HepG2 (cell line): ENCODE results near the gene CD3D. TPM values are rescaled to one million over a fixed set of nuclear protein-coding genes. Genes with fewer than 3 reads are reported as not detected.
A peak's percentile ranks its signal among the peaks of the same experiment; 100 is the strongest.

Source experiments
- ATAC-seq: fragments of 200-7000 bp; cut with Tn5 transposase; 3 replicates; pipeline ENCODE4 v1.9.1; 2020; ENCODE audit warnings: mild to moderate bottlenecking, moderate library complexity
- BruUV-seq: library from RNA; stranded (reverse); fragments of 400-500 nt; replicated peaks from 2 replicates; lab custom pipeline; 2021; lab: Mats Ljungman, UMichigan
- CTCF ChIA-PET: fragments of 300-600 bp; formaldehyde crosslinking; extraction: SDS; loops from one replicate; lab custom pipeline; 2021; ENCODE audit warnings: low total read pairs, inconsistent platforms, low intra/inter-chr PET ratio; lab: Yijun Ruan, JAX
- POLR2A ChIA-PET: fragments of 350-600 bp; sonication (Branson Sonifier 250); formaldehyde crosslinking; loops from one replicate; lab custom pipeline; 2020; ENCODE audit warnings: antibody characterized with exemption, inconsistent platforms; lab: Yijun Ruan, JAX
- DNase-seq: peaks from one replicate; pipeline ENCODE4 v3.0.0-alpha.2; 2015; ENCODE audit warnings: low spot score
- FAIRE-seq: peaks from 3 replicates; lab custom pipeline; 2011; peaks lifted over from hg19 to GRCh38; lab: Jason Lieb, UNC
- H2AFZ ChIP-seq: one replicate; pipeline ENCODE4 v1.6.1; 2011; ENCODE audit warnings: low read length, inconsistent platforms
- H3K27ac ChIP-seq: fragments of 300-600 bp; 3 replicates; pipeline ENCODE4 v1.8.0; 2011; ENCODE audit warnings: mixed run types, mild to moderate bottlenecking, mixed read lengths, low read length, inconsistent platforms; ENCODE audit not compliant: insufficient read depth; ENCODE audit errors: extremely low read length
- H3K27me3 ChIP-seq, 2 experiments: fragments of 200-600 bp in 1 of 2; 2 replicates in 1 of 2; 3 replicates in 1 of 2; pipeline versions ENCODE4 v1.6.0 to v1.8.0; 2011; ENCODE audit warnings: low read length in 2 of 2, mild to moderate bottlenecking in 2 of 2, moderate library complexity in 2 of 2, inconsistent platforms in 1 of 2; ENCODE audit not compliant: insufficient read depth in 2 of 2, control insufficient read depth in 1 of 2
- H3K36me3 ChIP-seq, 2 experiments: fragments of 200-600 bp in 1 of 2; replicated peaks in 1 of 2; 2 replicates in 1 of 2; 3 replicates in 1 of 2; pipeline versions ENCODE4 v1.5.1 to v1.8.0; 2011; ENCODE audit warnings: low read length in 2 of 2, inconsistent platforms in 1 of 2; ENCODE audit not compliant: insufficient read depth in 2 of 2, control insufficient read depth in 1 of 2
- H3K4me1 ChIP-seq: 2 replicates; pipeline ENCODE4 v1.5.1; 2012; ENCODE audit warnings: low read length, inconsistent platforms; ENCODE audit not compliant: insufficient read depth
- H3K4me2 ChIP-seq: 2 replicates; pipeline ENCODE4 v1.6.0; 2011; ENCODE audit warnings: low read depth, low read length, inconsistent platforms
- H3K4me3 ChIP-seq, 3 experiments: fragments of 200-600 bp in 1 of 3; sonication (generic), shearing (Covaris generic) in 1 of 3; replicated peaks in 1 of 3; 2 replicates each; pipeline ENCODE4 v1.5.1; 2011 to 2016; ENCODE audit warnings: low read length in 3 of 3, inconsistent platforms in 2 of 3, low read depth in 2 of 3, mild to moderate bottlenecking in 2 of 3, control low read depth in 1 of 3, mixed read lengths in 1 of 3; ENCODE audit not compliant: insufficient read depth in 1 of 3
- H3K79me2 ChIP-seq: one replicate; pipeline ENCODE4 v1.6.1; 2011; ENCODE audit warnings: low read length, inconsistent platforms; ENCODE audit not compliant: insufficient read depth
- H3K9ac ChIP-seq: 2 replicates; pipeline ENCODE4 v1.6.0; 2011; ENCODE audit warnings: mild to moderate bottlenecking, low read depth, low read length, inconsistent platforms; ENCODE audit not compliant: insufficient read depth
- H3K9me3 ChIP-seq: 2 replicates; pipeline ENCODE4 v1.5.1; 2012; ENCODE audit warnings: mild to moderate bottlenecking, low read length
- H4K20me1 ChIP-seq: 2 replicates; pipeline ENCODE4 v1.6.0; 2011; ENCODE audit warnings: inconsistent platforms, mild to moderate bottlenecking, low read length, moderate library complexity; ENCODE audit not compliant: insufficient read depth
- AGO2 ChIP-seq: fragments of 200-400 bp; formaldehyde crosslinking; optimal IDR thresholded peaks from 2 replicates; pipeline ENCODE3; 2017; ENCODE audit warnings: mild to moderate bottlenecking, low read depth, low read length, moderate library complexity
- CREM ChIP-seq, 2 experiments: sonication (generic) in 1 of 2; formaldehyde crosslinking in 1 of 2; IDR thresholded peaks; 2 replicates each; pipeline versions ENCODE4 v1.4.0 to v1.6.1; 2016 to 2020; ENCODE audit warnings: antibody characterized with exemption in 1 of 2, mild to moderate bottlenecking in 1 of 2, missing genetic modification reagents in 1 of 2
- FOXA3 ChIP-seq: IDR thresholded peaks from 2 replicates; pipeline ENCODE4 v1.6.1; 2016; ENCODE audit warnings: missing genetic modification reagents, missing compliant biosample characterization
- FOXP4 ChIP-seq: sonication (generic); formaldehyde crosslinking; IDR thresholded peaks from 2 replicates; pipeline ENCODE4 v1.4.0; 2020; ENCODE audit warnings: missing genetic modification reagents
- HNRNPH1 ChIP-seq: fragments of 200-400 bp; formaldehyde crosslinking; optimal IDR thresholded peaks from 2 replicates; pipeline ENCODE3; 2017; ENCODE audit warnings: mild to moderate bottlenecking, low read depth, low read length
- KAT7 ChIP-seq: IDR thresholded peaks from 2 replicates; pipeline ENCODE4 v1.6.1; 2018; ENCODE audit warnings: borderline replicate concordance, missing compliant biosample characterization
- NR2F2 ChIP-seq: IDR thresholded peaks from 2 replicates; pipeline ENCODE4 v1.6.1; 2012; ENCODE audit warnings: low read depth, inconsistent platforms, borderline replicate concordance
- PITX1 ChIP-seq: sonication (generic); formaldehyde crosslinking; IDR thresholded peaks from 2 replicates; pipeline ENCODE4 v1.5.1; 2020; ENCODE audit warnings: mild to moderate bottlenecking, missing genetic modification reagents
- SYNCRIP ChIP-seq: fragments of 200-400 bp; formaldehyde crosslinking; IDR thresholded peaks from 2 replicates; pipeline ENCODE4 v1.6.1; 2018; ENCODE audit warnings: mild to moderate bottlenecking, low read depth, low read length; ENCODE audit not compliant: insufficient read depth
- TRAFD1 ChIP-seq: sonication (generic); formaldehyde crosslinking; IDR thresholded peaks from 2 replicates; pipeline ENCODE4 v1.5.1; 2020; ENCODE audit warnings: missing genetic modification reagents, mild to moderate bottlenecking, borderline replicate concordance
- ZNF652 ChIP-seq: IDR thresholded peaks from 2 replicates; pipeline ENCODE4 v1.6.1; 2016; ENCODE audit warnings: low read depth, borderline replicate concordance
- ZNF788 ChIP-seq: sonication (generic); formaldehyde crosslinking; IDR thresholded peaks from 2 replicates; pipeline ENCODE4 v1.5.0; 2020; ENCODE audit warnings: mild to moderate bottlenecking, missing genetic modification reagents, borderline replicate concordance
- WGBS: methylation state at CpG from one replicate; pipeline ENCODE4 v1.1.6; 2017; ENCODE audit warnings: low lambda C conversion rate; 5-methylcytosine and 5-hydroxymethylcytosine counted together
- in situ Hi-C: cut with HindIII; loops from 2 replicates; pipeline ENCODE4 v1.10.0; 2017; ENCODE audit warnings: low pct_unique_long_range_greater_than_20kb; ENCODE audit not compliant: extremely low pct_ligation_motif_present
- intact Hi-C: fragments of 100-400 bp; cut with micrococcal nuclease; formaldehyde crosslinking; loops from one replicate; pipeline ENCODE4 v1.10.0; 2022; ENCODE audit not compliant: unreplicated experiment
- polyA plus RNA-seq, 8 experiments: library from polyadenylated mRNA; depleted of rRNA in 3 of 8; stranded (reverse) in 7 of 8; unstranded in 1 of 8; fragments of >200 nt; fragmentation: Illumina TruSeq in 4 of 8; extraction: Trizol in 4 of 8; gene quantifications; 2 replicates each; pipeline versions ENCODE4 v1.2.1 to v1.2.3, GENCODE V29; 2011 to 2016; ENCODE audit warnings: low read depth in 4 of 8, missing spikeins in 1 of 8, mixed read lengths in 1 of 8; ENCODE audit not compliant: insufficient read depth in 1 of 8
- total RNA-seq, 5 experiments: library from RNA; depleted of rRNA; stranded (reverse); fragments of >200 nt; fragmentation: Illumina TruSeq; extraction: Trizol; gene quantifications; 2 replicates each; pipeline ENCODE4 v1.2.3, GENCODE V29; 2016; ENCODE audit warnings: low read depth in 1 of 5
- TF ChIP-seq, protein P1 (sequence below): sonication (generic); formaldehyde crosslinking; IDR thresholded peaks from 2 replicates; pipeline ENCODE4 v1.5.0; 2020; ENCODE audit warnings: missing genetic modification reagents, mild to moderate bottlenecking, borderline replicate concordance
- TF ChIP-seq, protein P2 (sequence below), 2 experiments: sonication (generic) in 1 of 2; formaldehyde crosslinking in 1 of 2; IDR thresholded peaks; 2 replicates each; pipeline versions ENCODE4 v1.4.0 to v1.6.1; 2016 to 2020; ENCODE audit warnings: borderline replicate concordance in 1 of 2, low read depth in 1 of 2, mild to moderate bottlenecking in 1 of 2, missing genetic modification reagents in 1 of 2

Gene CD3D
- total and polyA plus RNA-seq, 2 of the 13 experiments (the other 11 are each of a cell fraction or from before 2014, with no cell fraction given) = 0.66 to 6.6 TPM

DNA sequence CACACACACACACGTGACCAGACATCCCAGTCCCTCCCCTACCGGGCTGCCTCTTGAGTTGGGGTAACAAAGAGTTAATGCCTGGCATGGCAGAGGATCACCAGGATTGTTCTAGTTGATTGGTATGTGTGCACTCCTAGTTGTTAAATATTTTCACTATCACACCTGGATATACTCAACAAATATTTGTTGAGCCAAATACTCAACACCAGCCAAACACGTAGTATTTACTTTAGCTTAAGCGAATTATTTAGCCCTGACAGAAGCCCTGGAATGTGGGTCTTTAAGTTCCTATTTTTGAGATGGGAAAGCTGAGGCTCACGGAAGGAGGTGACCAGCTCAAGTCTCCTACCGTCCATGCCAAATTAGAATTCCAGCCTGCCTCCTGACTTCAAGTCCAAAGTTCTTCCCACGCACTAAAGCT, 27.5 kb downstream of the CD3D start:
- FAIRE-seq = peak; percentile 42
- H3K79me2 ChIP-seq = no peaks in the 10 kb centered on the region
- WGBS = 2% methylated on average over 7 of the region's 7 CpGs
- no TSS peak for BruUV-seq
- peak; percentile 50 for ATAC-seq
- H3K4me3 ChIP-seq = no peak overlapping the region; a peak in 1 of 6 replicates
- intact Hi-C loops = no loop called here
- H3K4me2 ChIP-seq = peak overlapping the region; percentile 37; the same call in 1 of the 2 replicates
- H3K9me3 ChIP-seq = no peaks in the 10 kb centered on the region
- H2AFZ ChIP-seq = no peak overlapping the region
- H3K27ac ChIP-seq = no peak overlapping the region
- POLR2A ChIA-PET = no interaction called here
- peak; percentile 45 for DNase-seq
- peaks cover 7 to 68% of the 10 kb centered on the region in 2 experiments; a peak in 4 of 5 replicates for H3K27me3 ChIP-seq
- H3K4me1 ChIP-seq = peaks cover 29% of the 10 kb centered on the region
- no peaks in the 10 kb centered on the region; the same call in 1 of the 2 replicates for H4K20me1 ChIP-seq
- in situ Hi-C loops = loop anchor here (5.0 kb wide), 1 partner anchor 37 kb away; no protein-coding TSS in a partner anchor
- CTCF ChIA-PET = no interaction called here
- no peak overlapping the region for H3K9ac ChIP-seq
- no peaks in the 10 kb centered on the region for H3K36me3 ChIP-seq
- TF ChIP-seq PITX1 (peak; percentile 96), ZNF788 (no peak), HNRNPH1 (no peak), KAT7 (CRISPR knock-in tag) (no peak), NR2F2 (0 out of 2 replicates have a peak, but pooled peaks have one; percentile 49), CREM (IDR thresholded peaks at IDR 0.05) (peak; percentile 23; the same call in 1 of the 2 replicates), CREM (CRISPR knock-in tag; IDR thresholded peaks at IDR 0.05) (no peak), AGO2 (no peak), FOXP4 (peak; percentile 24; the same call in 1 of the 2 replicates), ZNF652 (peak; percentile 93), TRAFD1 (CRISPR knock-in tag) (no peak), SYNCRIP (no peak), FOXA3 (peak; percentile 81)
- TF ChIP-seq, protein P1, sequence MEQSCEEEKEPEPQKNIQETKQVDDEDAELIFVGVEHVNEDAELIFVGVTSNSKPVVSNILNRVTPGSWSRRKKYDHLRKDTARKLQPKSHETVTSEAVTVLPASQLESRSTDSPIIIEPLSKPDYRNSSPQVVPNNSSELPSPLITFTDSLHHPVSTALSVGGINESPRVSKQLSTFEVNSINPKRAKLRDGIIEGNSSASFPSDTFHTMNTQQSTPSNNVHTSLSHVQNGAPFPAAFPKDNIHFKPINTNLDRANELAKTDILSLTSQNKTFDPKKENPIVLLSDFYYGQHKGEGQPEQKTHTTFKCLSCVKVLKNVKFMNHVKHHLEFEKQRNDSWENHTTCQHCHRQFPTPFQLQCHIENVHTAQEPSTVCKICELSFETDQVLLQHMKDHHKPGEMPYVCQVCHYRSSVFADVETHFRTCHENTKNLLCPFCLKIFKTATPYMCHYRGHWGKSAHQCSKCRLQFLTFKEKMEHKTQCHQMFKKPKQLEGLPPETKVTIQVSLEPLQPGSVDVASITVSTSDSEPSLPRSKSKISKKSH (CRISPR knock-in tag) = no peak
- TF ChIP-seq, protein P2, sequence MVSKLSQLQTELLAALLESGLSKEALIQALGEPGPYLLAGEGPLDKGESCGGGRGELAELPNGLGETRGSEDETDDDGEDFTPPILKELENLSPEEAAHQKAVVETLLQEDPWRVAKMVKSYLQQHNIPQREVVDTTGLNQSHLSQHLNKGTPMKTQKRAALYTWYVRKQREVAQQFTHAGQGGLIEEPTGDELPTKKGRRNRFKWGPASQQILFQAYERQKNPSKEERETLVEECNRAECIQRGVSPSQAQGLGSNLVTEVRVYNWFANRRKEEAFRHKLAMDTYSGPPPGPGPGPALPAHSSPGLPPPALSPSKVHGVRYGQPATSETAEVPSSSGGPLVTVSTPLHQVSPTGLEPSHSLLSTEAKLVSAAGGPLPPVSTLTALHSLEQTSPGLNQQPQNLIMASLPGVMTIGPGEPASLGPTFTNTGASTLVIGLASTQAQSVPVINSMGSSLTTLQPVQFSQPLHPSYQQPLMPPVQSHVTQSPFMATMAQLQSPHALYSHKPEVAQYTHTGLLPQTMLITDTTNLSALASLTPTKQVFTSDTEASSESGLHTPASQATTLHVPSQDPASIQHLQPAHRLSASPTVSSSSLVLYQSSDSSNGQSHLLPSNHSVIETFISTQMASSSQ (IDR thresholded peaks at IDR 0.05; ENCODE audit: low read depth) = no peak
- TF ChIP-seq, protein P2 (CRISPR knock-in tag; IDR thresholded peaks at IDR 0.05; ENCODE audit: borderline replicate concordance) = no peak
